DMS53 treated with DMSO at 0.1 percent for 48 hours (cell line): ENCODE measurements around the gene SLC35D3.
"Not testable (repeated sequence)": the region's sequence is repeated elsewhere in the genome, so short reads cannot be mapped to it uniquely, and the experiment has no call there.

ENCODE experiments used
- DNase-seq: peaks from one replicate; lab custom pipeline; 2025; ENCODE audit not compliant: unreplicated experiment; lab: John Stamatoyannopoulos, UW

The SLC35D3 gene

GRCh38 chr6:136962661-136963060 is 40.6 kb downstream of the SLC35D3 start:
- peak; percentile 83 for DNase-seq

DNA sequence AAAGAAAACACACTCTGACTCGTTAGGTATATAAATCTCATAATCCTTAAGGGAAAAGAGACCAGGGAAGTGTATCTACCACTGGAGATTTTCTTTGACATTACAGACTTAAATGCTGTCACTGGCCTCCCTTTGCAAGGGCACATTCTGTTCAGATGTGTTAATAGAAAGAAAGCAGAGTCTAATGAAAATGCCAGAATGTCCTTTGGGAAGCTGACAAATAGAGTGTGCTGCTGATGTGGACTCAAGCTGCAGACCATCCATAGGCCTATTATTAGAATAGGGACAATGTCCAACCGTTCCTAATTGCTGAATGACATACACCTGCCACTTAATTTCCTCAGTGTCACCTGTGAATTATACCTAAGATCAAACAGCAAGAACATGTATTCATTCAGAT is 41.2 kb downstream of the SLC35D3 start:
- DNase-seq: peak; percentile 12

- no peak for DNase-seq
Measured at GRCh38 chr6:136964398-136964797, 42.3 kb downstream of the SLC35D3 start.

- peak; percentile 51 for DNase-seq
Measured at GRCh38 chr6:136967876-136968752, 46.0 kb downstream of the SLC35D3 start.

- DNase-seq: no peak
Measured at GRCh38 chr6:136968837-136969236, 46.7 kb downstream of the SLC35D3 start.

DNA sequence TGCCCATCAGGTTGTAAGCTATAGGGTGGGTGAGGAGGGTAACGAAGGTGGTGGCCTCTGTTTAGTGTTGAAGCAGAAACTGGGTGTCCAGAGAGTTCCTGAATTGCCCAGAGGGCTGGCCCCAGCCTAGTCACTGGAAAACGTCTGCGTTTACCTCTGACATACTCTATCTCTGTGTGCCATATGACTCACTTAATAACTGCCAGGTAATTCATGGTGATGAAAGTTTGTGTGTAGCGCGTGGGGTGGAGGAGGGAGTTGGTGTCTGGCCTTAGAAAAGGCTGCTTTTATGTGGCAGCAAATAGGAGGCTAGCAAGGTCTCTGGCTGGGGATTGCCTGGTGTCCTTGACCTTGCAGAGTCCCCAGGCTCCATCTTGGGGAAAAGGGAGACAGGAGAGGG is 47.3 kb downstream of the SLC35D3 start:
- no peak for DNase-seq

GRCh38 chr6:136969930-136970329 is 47.8 kb downstream of the SLC35D3 start:
- no peak for DNase-seq

- DNase-seq: no peak
Measured at GRCh38 chr6:136971609-136972008, 49.5 kb downstream of the SLC35D3 start.

DNA sequence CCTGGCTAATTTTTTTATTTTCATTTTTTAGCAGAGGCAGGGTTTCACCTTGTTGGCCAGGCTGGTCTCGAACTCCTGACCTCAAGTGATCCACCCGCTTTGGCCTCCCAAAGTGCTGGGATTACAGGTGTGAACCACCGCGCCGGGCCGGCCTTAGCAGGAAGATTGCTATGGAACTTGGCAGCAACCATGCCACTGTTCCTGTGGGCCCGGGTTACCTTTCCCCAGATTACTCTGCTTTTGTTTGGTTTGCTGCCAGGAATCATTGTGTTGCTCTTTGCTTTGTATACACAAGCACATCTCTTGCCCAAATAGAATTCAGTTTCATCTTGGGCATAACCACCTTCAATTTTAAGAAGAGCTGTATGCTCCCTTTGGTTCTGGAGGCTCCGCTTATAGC is 51.7 kb downstream of the SLC35D3 start:
- DNase-seq: not testable (repeated sequence)
